HG02970 (cell line): Measurements from ENCODE around the gene M1AP.

Source experiments
- ATAC-seq: cut with Tn5 transposase; IDR thresholded peaks from one replicate; pipeline ENCODE4 v1.9.1; 2021; ENCODE audit warnings: mild to moderate bottlenecking, moderate library complexity, moderate number of reproducible peaks; ENCODE audit not compliant: unreplicated experiment, low FRiP score

M1AP gene

GRCh38 chr2:74528600-74529356 lies 119.4 kb downstream of the M1AP start:
- peak; percentile 4 for ATAC-seq

DNA sequence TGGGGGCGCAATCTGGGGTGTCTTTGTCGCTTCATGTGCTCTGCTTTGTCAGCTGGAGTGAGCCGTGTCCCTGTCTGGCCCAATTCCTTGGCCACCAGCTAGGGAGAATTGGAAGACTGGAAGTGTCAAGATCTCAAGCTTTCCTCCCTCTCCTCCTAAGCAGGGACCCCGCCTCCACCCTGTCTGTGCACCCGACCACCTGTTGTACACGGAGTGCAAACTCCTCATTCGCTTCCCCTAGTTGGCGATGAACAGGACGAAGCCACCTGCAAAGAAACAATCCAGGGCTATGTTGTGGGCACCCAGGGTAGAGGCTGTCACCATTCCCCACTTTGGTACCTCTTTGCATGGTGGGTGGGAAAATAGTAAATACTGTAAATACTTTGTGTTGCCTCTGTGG lies 120.4 kb downstream of the M1AP start:
- no peak for ATAC-seq

DNA sequence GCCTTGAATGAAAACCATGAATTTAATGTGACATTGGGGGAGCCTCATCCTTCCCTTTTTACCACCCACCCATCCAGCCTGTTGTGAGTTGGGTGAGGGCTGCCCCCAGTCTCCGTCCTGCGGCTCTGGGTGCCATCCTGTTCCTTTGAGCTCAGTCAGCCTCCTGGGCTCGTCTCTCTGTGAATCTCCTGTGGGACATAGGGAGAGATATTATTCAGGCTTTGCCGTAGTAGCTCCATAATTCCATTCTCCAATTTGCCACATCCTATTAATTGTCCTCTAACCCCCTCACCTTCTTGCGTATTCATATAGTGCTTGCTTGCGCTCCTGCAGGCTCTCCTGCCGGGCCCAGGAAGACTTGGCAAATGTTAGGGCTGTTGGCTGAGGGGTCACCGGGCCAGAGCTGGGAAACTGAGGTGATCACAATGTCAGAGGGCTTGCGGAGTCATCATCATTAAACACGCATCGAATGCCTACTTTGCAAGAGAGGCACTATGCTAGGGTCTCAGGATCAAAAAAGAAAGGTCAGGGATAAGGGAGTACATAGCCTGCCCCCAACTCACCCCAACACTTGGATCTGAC lies 121.4 kb downstream of the M1AP start:
- ATAC-seq: no peak

DNA sequence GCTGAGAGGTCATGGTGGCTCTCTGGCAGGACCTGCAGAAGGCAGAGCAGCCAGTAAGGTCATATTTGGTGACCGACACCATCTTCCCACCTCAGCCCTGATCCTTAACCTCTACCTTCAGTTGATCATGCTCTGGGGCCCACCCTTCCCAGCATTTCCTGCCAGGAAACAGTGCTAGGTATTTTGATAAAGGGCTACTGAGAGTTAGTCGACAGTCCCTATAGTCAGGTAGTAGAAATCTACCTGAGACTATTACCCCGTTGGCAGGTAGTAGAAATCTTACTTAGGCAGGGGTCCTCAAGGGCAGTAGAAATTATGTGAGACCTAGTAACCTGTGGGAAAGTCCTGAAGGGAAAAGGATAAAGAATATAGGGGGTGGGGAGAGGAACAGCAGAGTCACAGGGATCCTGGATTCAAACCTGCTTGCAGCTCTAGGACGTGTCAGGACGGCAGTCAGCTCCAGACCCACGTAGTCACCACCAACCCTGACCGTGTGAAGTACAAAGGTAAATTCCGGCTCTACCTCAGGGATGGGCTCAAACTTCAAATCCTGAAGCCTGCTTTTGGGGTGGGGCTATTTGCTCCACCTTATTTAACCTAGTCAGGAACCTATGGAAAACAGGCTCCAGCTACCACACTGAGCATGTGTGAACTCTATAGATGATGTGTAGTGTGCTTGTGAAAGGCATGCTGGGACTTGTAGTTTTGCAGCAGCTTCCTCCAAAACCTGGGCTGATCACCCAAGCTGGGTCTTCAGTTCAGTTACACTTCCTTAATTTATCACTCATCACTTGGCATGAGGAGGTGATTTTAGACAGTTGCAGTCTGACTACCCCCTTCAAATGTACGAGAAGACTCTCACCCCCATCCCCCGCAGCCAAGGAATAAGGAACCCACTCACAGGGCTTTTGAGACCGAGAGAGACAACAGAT lies 122.1 kb downstream of the M1AP start, which contains the start of gene DQX1:
Gene DQX1, minus strand, starts transcription at position 515 of the 932 bp plus-strand sequence. Its CDS starts 502 bp downstream, at position 13.
- no peak for ATAC-seq

DNA sequence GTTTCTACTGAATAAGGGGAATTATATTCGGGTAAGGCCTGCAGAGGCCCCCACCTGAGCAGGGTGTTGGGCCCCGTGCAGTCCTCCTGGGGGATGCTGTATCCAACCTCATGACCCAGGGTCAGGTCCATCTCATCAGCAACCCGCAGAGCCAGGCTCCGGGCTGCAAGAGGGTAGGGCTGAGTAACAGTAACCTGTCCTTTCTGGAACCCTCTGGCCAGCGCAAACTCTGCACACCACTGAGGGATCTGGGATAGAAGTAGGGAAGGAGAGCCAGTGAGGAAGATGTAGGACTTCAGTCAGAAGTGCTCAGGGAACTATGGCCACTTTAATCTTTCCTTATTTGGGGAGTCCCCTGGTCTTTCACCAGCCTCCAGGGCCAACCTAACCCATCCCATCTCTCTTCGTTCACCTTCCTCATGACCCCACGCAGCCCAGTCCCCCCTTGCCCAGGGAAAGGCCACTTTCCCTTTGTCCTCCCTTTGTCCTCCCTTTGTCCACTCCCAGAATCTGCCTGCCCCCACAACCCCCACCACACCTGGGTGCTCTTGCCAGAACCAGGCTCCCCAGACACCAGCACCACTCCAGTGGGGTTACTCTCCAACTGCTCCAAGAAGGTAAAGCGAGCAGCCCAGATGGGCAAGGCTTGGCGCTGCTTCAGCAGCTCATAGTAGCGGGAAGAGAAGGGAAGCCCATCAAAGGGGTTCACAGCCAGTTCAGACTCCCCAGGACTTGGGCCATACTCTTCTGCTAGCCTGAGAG lies 123.0 kb downstream of the M1AP start:
- no peak for ATAC-seq

GRCh38 chr2:74524005-74524404 lies 124.1 kb downstream of the M1AP start:
- ATAC-seq: no peak

- ATAC-seq: no peak
Observed at GRCh38 chr2:74522516-74522915, 125.6 kb downstream of the M1AP start.

DNA sequence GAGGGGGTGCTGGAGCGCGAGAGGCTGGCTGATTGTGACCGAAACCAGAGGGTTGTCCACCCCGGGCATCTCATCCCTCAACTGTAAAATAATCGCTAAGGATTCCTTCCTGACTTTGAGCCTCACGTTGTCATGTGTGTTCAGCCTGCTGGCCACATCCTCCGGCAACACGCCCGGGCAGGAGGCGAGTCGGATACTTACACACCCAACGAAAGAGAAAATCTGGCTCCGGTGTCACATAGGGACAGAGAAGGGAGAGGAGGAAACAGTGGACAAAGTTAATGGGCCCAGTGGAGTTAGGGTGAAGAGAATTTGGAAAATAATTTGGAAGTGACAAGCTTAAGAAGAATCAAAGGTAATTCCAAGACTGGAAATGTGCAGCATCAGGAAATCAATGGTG lies 131.5 kb downstream of the M1AP start:
- ATAC-seq: no peak

DNA sequence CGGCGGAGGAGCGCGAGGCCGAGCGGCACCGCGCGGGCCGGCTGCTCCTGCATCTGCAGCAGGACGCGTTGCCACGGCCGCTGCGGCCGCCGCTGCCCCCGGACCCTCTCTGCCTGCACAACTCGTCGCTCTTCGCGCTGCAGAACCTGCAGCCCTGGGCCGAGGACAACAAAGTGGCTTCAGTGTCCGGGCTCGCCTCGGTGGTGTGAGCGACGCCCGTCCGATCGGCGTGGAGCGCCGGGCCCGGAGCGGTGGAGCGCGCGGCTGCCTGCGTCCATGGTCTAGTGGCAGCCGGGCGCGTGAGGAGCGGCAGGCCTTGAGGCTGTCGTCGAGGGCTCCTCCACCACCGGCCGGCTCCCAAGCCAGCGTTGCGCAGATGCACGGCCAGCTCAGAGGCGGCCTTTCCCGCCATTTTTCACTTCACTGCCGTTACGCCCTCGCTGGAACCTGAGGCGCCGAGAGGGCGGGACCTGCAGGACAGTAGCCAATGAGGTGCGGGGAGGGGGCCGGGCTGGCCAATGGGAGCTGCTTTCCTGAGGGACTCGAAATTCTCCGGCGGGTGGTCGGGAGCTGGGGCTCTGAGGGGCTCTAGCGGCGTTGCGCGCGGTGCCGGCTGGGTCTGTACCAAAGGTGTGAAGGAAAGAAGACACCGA lies 132.0 kb downstream of the M1AP start:
- no peak for ATAC-seq

DNA sequence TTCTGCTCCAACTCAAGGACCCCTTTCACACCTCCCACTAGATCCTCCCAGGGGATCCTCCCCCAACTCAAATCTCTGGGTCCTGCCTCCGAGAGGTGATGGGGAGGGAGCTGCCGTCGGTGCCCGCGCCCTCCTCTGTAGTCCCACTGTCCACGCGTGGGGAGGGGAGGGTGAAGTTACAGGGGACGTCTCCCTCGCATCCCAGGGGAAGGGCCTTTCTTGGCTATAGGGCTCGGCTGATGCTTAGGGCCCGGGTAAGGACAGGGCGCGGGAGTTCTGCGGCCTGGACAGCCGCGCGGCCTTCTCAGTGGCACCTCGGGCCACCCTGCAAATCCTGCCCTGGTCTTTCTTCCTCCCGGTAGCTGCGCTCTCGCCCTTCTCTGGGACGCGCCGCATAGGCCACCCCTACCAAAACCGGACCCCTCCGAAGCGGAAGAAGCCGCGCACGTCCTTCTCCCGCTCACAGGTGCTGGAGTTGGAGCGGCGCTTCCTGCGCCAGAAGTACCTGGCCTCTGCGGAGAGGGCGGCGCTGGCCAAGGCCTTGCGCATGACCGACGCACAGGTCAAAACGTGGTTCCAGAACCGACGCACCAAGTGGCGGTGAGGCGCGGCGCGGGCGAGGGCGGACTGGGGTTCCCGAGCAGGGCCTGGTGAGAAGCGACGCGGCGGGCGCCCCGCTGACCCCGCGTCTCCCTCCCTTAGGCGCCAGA lies 132.7 kb downstream of the M1AP start:
- ATAC-seq: no peak

GRCh38 chr2:74514368-74515270 lies 133.5 kb downstream of the M1AP start, which contains the start of gene TLX2:
TLX2 (plus strand) TSS chr2:74514450; CDS start chr2:74514807, 357 bp downstream.
- no peak for ATAC-seq

GRCh38 chr2:74513605-74514367 lies 134.3 kb downstream of the M1AP start:
- ATAC-seq: no peak

- no peak for ATAC-seq
Observed at GRCh38 chr2:74512744-74513604, 135.2 kb downstream of the M1AP start.

DNA sequence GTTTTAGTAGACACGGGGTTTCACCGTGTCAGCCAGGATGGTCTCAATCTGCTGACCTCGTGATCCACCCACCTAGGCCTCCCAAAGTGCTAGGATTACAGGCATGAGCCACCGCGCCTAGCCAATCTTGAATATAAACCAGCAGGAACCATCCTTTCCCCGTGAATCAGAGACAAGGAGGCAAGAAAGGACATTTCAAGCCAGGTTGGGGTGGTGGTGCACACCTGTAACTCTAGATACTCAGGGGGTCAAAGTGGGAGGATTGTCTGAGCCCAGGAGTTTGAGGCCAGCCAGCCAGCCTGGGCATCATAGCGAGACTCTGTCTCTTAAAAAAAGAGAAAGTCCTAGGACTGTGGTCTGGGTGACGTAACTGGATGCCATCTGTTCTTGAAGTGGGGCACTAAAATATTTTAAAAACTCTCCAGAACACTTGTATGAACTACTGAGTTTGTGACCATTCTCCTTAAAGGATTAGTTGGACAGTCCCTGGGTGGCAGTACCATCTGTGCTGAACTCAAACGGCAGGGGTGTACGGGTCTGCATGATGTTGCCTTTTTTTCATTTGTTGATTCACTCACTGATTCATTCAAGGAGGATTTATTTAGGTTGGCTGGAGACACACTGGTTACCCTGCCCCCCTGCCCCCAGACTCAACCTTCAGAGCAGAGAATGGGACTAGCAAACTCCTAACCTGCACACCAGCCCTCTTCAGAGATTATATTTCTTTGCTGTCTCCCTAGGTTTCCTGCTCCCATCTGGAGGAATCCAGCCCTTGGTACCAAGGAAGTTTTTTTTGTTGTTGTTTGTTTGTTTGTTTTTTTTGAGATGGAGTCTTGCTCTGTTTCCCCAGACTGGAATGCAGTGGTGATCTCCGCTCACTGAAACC lies 136.8 kb downstream of the M1AP start:
- ATAC-seq: no peak

DNA sequence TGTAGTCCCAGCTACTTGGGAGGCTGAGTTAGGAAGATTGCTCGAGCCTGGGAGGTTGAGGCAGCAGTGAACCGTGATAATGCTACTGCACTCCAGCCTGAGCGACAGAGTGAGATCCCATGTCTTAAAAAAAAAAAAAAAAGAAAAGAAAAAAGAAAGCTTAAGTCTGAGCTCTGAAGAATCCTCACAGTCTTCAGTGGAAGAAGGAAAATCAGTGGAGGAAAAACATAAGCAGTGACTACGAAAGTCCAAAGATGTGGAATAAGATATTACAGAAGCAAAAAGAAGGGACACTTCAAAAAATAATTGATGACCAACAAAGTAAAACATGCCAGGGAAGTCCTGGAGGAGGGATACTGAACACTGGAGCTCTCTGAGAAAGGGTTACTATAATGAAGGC lies 137.9 kb downstream of the M1AP start:
- no peak for ATAC-seq
